Small intestine (tissue), 7 donors: Measurements from ENCODE around the gene IL9. TPM values are rescaled to one million over a fixed set of nuclear protein-coding genes. Genes with fewer than 3 reads are reported as not detected.
A peak's percentile ranks its signal among the peaks of the same experiment; 100 is the strongest.

ENCODE experiments used
- DNase-seq, 2 donors: peaks; one replicate each; pipeline versions ENCODE4 v3.0.0 to v3.0.0-alpha.2; 2013
- FAIRE-seq: peaks from 2 replicates; lab custom pipeline; 2012; peaks lifted over from hg19 to GRCh38; lab: Jason Lieb, UNC
- H3K27ac ChIP-seq, 3 donors: one replicate each; pipeline ENCODE4 v1.5.1; 2013; ENCODE audit warnings: low read length in 2 of 3, mild to moderate bottlenecking in 2 of 3, control low read depth in 1 of 3, inconsistent platforms in 1 of 3, low read depth in 1 of 3, moderate library complexity in 1 of 3
- H3K27me3 ChIP-seq, 3 donors: one replicate each; pipeline ENCODE4 v1.6.1; 2013; ENCODE audit warnings: low read length in 3 of 3, inconsistent platforms in 1 of 3; ENCODE audit not compliant: control insufficient read depth in 3 of 3, insufficient read depth in 3 of 3
- H3K36me3 ChIP-seq, 3 donors: one replicate each; pipeline ENCODE4 v1.6.1; 2013; ENCODE audit warnings: low read length in 3 of 3, inconsistent platforms in 1 of 3, low read depth in 1 of 3, mild to moderate bottlenecking in 1 of 3, moderate library complexity in 1 of 3; ENCODE audit not compliant: control insufficient read depth in 3 of 3, insufficient read depth in 2 of 3
- H3K4me1 ChIP-seq, 3 donors: one replicate each; pipeline ENCODE4 v1.6.1; 2013; ENCODE audit warnings: low read length in 2 of 3, inconsistent platforms in 1 of 3, low read depth in 1 of 3, mild to moderate bottlenecking in 1 of 3, moderate library complexity in 1 of 3; ENCODE audit not compliant: control insufficient read depth in 3 of 3, insufficient read depth in 2 of 3
- H3K4me3 ChIP-seq, 3 donors: one replicate each; pipeline ENCODE4 v1.5.1; 2013; ENCODE audit warnings: low read length in 3 of 3, control low read depth in 1 of 3, inconsistent platforms in 1 of 3, low read depth in 1 of 3, mild to moderate bottlenecking in 1 of 3, moderate library complexity in 1 of 3
- H3K9me3 ChIP-seq, 2 donors: one replicate each; pipeline ENCODE4 v1.6.1; 2013; ENCODE audit warnings: low read depth in 1 of 2, low read length in 1 of 2; ENCODE audit not compliant: control insufficient read depth in 2 of 2, insufficient read depth in 1 of 2
- WGBS, 3 donors: extraction: QIAGEN DNeasy Blood & Tissue Kit; methylation state at CpG; one replicate each; pipeline ENCODE4 v1.1.7; 2013; 5-methylcytosine and 5-hydroxymethylcytosine counted together
- polyA plus RNA-seq, 4 donors: library from polyadenylated mRNA; stranded (reverse) in 3 of 4; unstranded in 1 of 4; fragments of 200-250 nt in 3 of 4; fragments of 120-200 nt in 1 of 4; gene quantifications; one replicate each; pipeline versions ENCODE4 v1.2.1 to v1.2.3, GENCODE V29; 2013
- donor health status: healthy with polysubstance abuse.
- donor health status: control.
- donor health status: control.
- donor health status: Bipolar disorder and iron deficiency.
- donor health status: healthy.

Gene IL9
- polyA plus RNA-seq, 4 donors: not detected

DNA sequence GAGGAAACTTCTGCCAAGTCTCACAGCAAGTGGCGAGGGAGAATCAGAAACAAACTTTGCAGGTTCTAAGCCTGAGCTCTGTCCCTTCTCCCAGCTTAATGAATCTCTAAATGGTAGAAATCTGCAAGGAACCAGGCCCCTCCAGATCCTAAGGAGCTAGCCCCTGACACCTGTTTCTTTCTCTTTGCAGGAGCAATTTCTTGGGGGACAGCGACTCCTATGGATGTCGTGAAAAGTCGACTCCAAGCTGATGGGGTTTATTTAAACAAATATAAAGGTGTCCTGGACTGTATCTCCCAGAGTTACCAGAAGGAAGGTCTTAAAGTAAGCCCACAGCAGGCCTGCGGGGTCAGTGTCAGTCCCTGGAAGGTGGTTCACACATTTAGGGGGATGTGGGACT is 21.8 kb downstream of the IL9 start:
- 82 to 85% (median 83%) methylated on average over 5 of the region's 5 CpGs for WGBS, 3 donors
- peaks cover 0 to 2% (median 0%) of the 10 kb centered on the region in 3 donors for H3K27me3 ChIP-seq
- H3K36me3 ChIP-seq: peaks cover 0 to 2% (median 0%) of the 10 kb centered on the region in 3 donors
- DNase-seq: no peak
- peaks cover 0 to 9% (median 3%) of the 10 kb centered on the region in 3 donors for H3K4me1 ChIP-seq
- no peaks in the 10 kb centered on the region for H3K9me3 ChIP-seq
- no peak overlapping the region for H3K4me3 ChIP-seq
- no peak for FAIRE-seq
- no peak overlapping the region for H3K27ac ChIP-seq

- peaks cover 0 to 9% (median 6%) of the 10 kb centered on the region in 3 donors for H3K4me1 ChIP-seq
- H3K36me3 ChIP-seq: peaks cover 0 to 2% (median 0%) of the 10 kb centered on the region in 3 donors
- FAIRE-seq: no peak
- peaks cover 0 to 2% (median 0%) of the 10 kb centered on the region in 3 donors for H3K27me3 ChIP-seq
- 80 to 87% (median 85%) methylated on average over 11 of the region's 11 CpGs for WGBS, 3 donors
- H3K27ac ChIP-seq: no peak overlapping the region
- no peaks in the 10 kb centered on the region for H3K9me3 ChIP-seq
- DNase-seq: no peak
- no peak overlapping the region for H3K4me3 ChIP-seq
Measured at GRCh38 chr5:135871268-135871915, 24.2 kb downstream of the IL9 start.

DNA sequence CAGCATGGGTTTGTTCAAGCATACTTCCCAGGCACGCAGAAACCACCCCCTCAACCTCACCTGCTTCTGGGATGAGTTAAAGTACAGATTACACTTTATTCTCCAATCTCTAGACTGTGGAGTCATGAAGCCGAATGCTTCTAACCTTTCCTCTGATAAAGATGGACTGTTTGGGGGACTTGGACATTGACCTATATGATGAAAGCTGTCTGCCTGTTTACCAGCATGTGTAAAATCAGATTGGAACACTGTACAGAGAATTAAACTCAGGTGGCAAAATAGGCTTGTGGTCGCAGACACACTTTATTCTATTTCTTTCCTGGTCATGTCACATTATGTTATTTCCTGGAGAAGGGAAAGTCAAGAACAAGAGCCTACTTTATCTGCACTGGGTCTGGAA is 25.7 kb downstream of the IL9 start:
- Histone ChIP-seq H3K4me3 (no peak overlapping the region), H3K9me3 (no peaks in the 10 kb centered on the region), H3K27ac (peak overlapping the region; percentile 47 to 57 (median 52)), H3K4me1 (peaks cover 0 to 9% (median 6%) of the 10 kb centered on the region in 3 donors), H3K27me3 (peaks cover 0 to 2% (median 0%) of the 10 kb centered on the region in 3 donors), H3K36me3 (peaks cover 0 to 2% (median 0%) of the 10 kb centered on the region in 3 donors)
- peak; percentile 55 to 56 for DNase-seq
- 13 to 41% (median 31%) methylated on average over 3 of the region's 3 CpGs for WGBS, 3 donors
- no peak for FAIRE-seq

- DNase-seq: peak; percentile 74 to 89
- 22 to 67% (median 38%) methylated on average over 2 of the region's 2 CpGs for WGBS, 3 donors
- FAIRE-seq: peak; percentile 75
Measured at GRCh38 chr5:135869276-135869675, 26.4 kb downstream of the IL9 start.

GRCh38 chr5:135868681-135869080 is 27.0 kb downstream of the IL9 start:
- Histone ChIP-seq H3K4me3 (no peak overlapping the region), H3K4me1 (peaks cover 0 to 9% (median 6%) of the 10 kb centered on the region in 3 donors), H3K27me3 (no peaks in the 10 kb centered on the region), H3K27ac (peak overlapping the region in 1 of 3 donors; percentile 48), H3K9me3 (no peaks in the 10 kb centered on the region), H3K36me3 (no peaks in the 10 kb centered on the region)
- no peak for FAIRE-seq
- WGBS, 3 donors: 16 to 56% (median 27%) methylated on average over 2 of the region's 2 CpGs
- peak in 1 of 2 donors; percentile 2 for DNase-seq

More at GRCh38 chr5:135869276-135869675, 26.4 kb downstream of the IL9 start:
- no peaks in the 10 kb centered on the region for H3K36me3 ChIP-seq
- peak overlapping the region; percentile 47 to 57 (median 52) for H3K27ac ChIP-seq
- no peaks in the 10 kb centered on the region for H3K27me3 ChIP-seq
- H3K4me3 ChIP-seq: no peak overlapping the region
- H3K4me1 ChIP-seq: peaks cover 0 to 9% (median 6%) of the 10 kb centered on the region in 3 donors
- H3K9me3 ChIP-seq: no peaks in the 10 kb centered on the region

DNA sequence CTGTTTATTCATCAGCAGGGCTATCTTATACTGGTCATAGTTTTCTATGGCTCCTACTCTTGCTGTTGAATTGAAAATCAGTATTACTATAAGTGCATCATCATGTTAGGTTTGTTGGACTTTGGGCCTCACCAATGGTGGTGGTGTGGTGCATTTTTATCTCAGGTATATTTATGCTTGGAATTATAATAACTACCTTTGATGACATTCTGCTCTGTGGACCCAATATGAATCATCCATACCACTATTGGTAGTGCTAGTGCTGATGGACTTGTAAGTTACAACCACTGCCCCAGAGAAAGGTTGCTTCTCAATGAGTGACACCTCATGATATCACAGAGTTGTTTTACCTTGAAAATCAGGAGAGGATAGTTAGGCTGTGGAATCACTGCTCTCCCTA is 28.0 kb downstream of the IL9 start:
- Histone ChIP-seq H3K36me3 (no peaks in the 10 kb centered on the region), H3K27me3 (no peaks in the 10 kb centered on the region), H3K9me3 (no peaks in the 10 kb centered on the region), H3K4me1 (peaks cover 0 to 9% (median 6%) of the 10 kb centered on the region in 3 donors), H3K27ac (peak overlapping the region in 1 of 3 donors; percentile 35), H3K4me3 (no peak overlapping the region)
- no peak for FAIRE-seq
- DNase-seq: peak; percentile 40 to 92

GRCh38 chr5:135866016-135866415 is 29.6 kb downstream of the IL9 start:
- no peaks in the 10 kb centered on the region for H3K9me3 ChIP-seq
- DNase-seq: no peak
- H3K27me3 ChIP-seq: no peaks in the 10 kb centered on the region
- peaks cover 0 to 9% (median 6%) of the 10 kb centered on the region in 3 donors for H3K4me1 ChIP-seq
- H3K27ac ChIP-seq: no peak overlapping the region
- no peak overlapping the region for H3K4me3 ChIP-seq
- no peaks in the 10 kb centered on the region for H3K36me3 ChIP-seq
- no peak for FAIRE-seq
- WGBS, 3 donors: 76 to 90% (median 89%) methylated on average over 2 of the region's 2 CpGs

DNA sequence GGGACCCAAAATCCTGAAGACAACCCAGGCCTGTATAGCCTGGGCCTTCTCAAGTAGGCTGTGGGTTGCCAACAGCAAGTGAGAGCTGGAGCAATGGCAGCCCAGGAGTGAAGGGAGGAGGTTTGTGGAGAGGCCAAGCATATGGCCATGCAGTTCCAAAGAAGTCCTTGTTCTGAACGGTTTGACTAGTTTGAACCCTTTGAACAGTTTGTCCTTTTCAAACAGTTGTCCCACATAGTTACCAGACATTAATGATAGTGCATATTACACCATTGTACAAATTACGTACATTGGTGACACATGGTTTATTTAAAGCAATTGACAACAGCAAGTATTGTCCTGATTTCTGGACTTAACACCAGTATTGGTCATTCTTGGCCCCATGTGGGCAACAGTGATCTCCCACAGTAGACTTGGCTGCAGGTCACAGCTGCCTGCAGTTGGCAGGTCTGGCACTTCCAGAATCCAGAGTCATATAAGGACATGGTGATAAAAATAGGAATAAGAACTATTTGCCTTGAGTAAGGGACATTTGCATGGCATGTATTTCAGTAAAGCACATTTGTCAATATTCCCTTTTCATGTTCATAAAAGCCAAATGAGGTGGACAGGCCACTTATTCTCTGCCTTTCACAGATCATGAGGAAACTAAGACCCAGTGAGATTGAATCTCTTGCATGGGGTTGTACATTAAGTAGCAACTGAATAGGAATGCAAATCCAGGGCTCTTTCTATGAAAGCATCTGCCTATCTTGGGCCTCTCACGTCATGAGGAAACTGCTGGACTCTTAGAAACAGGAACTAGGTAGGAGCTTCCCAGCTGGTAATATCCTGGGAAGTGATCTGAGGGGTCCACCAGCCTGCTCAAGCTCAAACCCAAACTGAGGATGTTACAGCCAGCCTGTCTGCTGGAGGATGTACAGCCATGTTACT is 30.9 kb downstream of the IL9 start:
- Histone ChIP-seq H3K36me3 (no peaks in the 10 kb centered on the region), H3K4me1 (peaks cover 0 to 6% (median 5%) of the 10 kb centered on the region in 3 donors), H3K27me3 (no peaks in the 10 kb centered on the region), H3K4me3 (no peak overlapping the region), H3K9me3 (no peaks in the 10 kb centered on the region), H3K27ac (no peak overlapping the region)
- no peak for FAIRE-seq
- 78 to 89% (median 81%) methylated on average over 3 of the region's 3 CpGs for WGBS, 3 donors
- no peak for DNase-seq
